Activated CD8-positive, alpha-beta T cell treated with anti-CD3 and anti-CD28 coated beads for 36 hours (primary cell): ENCODE results near the gene EZR. TPM values are rescaled to one million over a fixed set of nuclear protein-coding genes. Genes with fewer than 3 reads are reported as not detected.

Source experiments
- ATAC-seq: fragments of 200-7000 bp; cut with Tn5 transposase; one replicate; pipeline ENCODE4 v1.10.0; 2021; ENCODE audit warnings: mild to moderate bottlenecking, moderate library complexity
- CTCF ChIA-PET: fragments of 350-600 bp; sonication (Branson Sonifier 250); formaldehyde crosslinking; loops from one replicate; lab custom pipeline; 2021; ENCODE audit warnings: antibody characterized with exemption; lab: Charles Lee
- POLR2A ChIA-PET: fragments of 350-600 bp; sonication (Branson Sonifier 250); formaldehyde crosslinking; loops from one replicate; lab custom pipeline; 2021; ENCODE audit warnings: antibody characterized with exemption; lab: Charles Lee
- DNase-seq: peaks from one replicate; pipeline ENCODE4 v3.0.0-alpha.2; 2020
- H3K27ac Mint-ChIP-seq: one replicate; pipeline ENCODE4 v1.8.0; 2021; ENCODE audit warnings: mild to moderate bottlenecking, mixed read lengths
- H3K27me3 Mint-ChIP-seq: one replicate; pipeline ENCODE4 v1.8.0; 2021; ENCODE audit warnings: mixed read lengths
- H3K36me3 Mint-ChIP-seq: one replicate; pipeline ENCODE4 v1.8.0; 2021; ENCODE audit warnings: low read depth, mixed read lengths
- H3K4me1 Mint-ChIP-seq: one replicate; pipeline ENCODE4 v1.8.0; 2021; ENCODE audit warnings: low read depth, mixed read lengths
- H3K4me3 Mint-ChIP-seq: one replicate; pipeline ENCODE4 v1.8.0; 2021; ENCODE audit warnings: mild to moderate bottlenecking, moderate library complexity, mixed read lengths
- H3K9me3 Mint-ChIP-seq: one replicate; pipeline ENCODE4 v1.8.0; 2021; ENCODE audit warnings: mixed read lengths
- CTCF ChIP-seq: fragments of 200-600 bp; IDR thresholded peaks from one replicate; pipeline ENCODE4 v1.8.0; 2022; ENCODE audit warnings: antibody characterized with exemption, mild to moderate bottlenecking
- intact Hi-C: fragments of 100-400 bp; cut with micrococcal nuclease; formaldehyde crosslinking; loops from one replicate; pipeline ENCODE4 v1.10.0; 2022
- microRNA-seq: library from miRNA; unstranded; fragments of <30 nt; microRNA quantifications from one replicate; pipeline ENCODE4 v1.2.0, GENCODE V29; 2022; ENCODE audit warnings: borderline microRNAs expressed, borderline replicate concordance
- total RNA-seq, 2 experiments: library from RNA; stranded (reverse); gene quantifications; one replicate each; pipeline ENCODE4 v1.2.3, GENCODE V29; 2021

EZR gene
- total RNA-seq, 2 experiments from 2014 or later, result 199 to 206 TPM

DNA sequence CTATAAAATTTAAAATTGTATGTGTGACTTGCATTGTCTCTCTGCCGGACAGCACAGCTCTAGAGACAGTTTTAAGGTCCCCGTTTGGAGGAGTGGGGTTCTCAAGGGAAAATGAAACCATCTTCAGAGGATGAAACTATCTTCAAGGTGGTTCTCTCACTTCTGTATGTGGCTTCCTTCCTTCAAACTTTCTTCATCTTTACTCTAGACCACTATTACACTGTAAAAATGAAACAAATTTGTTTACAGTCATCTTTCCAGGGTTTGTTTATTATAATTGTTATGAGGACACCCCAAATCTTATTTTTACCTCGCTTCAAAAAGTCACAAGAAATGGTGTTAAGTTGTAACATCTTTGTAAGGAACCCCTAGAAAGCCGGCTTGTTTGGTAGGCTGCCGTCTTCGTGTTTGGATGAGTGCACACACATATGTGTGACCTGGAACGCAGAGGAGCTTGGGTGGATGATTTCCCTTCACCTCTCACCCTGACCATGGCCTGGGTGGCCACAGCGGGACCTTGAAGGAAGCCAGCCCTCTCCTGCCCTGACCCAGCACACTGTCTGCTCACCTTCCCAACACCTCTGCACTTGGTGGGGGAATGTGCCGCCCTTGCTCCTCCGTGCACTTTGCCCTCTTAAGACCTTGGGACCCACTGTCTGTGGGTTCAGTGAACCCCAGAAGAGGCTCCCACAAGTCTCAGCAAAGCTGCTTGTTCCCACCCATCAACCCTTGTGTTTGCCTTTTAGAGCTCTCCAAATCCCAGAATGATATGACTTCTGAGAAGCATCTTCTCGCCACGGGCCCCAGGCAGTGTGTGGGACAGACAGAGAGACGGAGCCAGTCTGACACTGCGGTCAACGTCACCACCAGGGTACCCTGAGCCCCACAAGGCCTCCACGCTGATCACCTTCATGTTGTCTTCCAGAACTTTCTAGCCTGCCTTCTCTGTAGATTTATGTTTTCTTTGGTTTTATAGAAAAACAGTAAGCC lies 101.5 kb downstream of the EZR start:
- Mint-ChIP-seq H3K4me1 (peaks cover 60% of the 10 kb centered on the region), H3K9me3 (no peaks in the 10 kb centered on the region), H3K4me3 (peak overlapping the region; percentile 13), H3K36me3 (peaks cover 75% of the 10 kb centered on the region), H3K27me3 (no peaks in the 10 kb centered on the region), H3K27ac (peak overlapping the region; percentile 43)
- TF ChIP-seq CTCF, result no peak
- peak; percentile 23 for ATAC-seq
- intact Hi-C loops, result loop anchor here (5.0 kb wide), 1 partner anchor 100 kb away; the partner anchor contains the start of gene EZR
- ChIA-PET POLR2A (interaction anchor here (0.6 to 2.4 kb wide), 4 partner anchors 10 to 158 kb away, joined by 3 to 12 read pairs (median 3); no protein-coding TSS in a partner anchor), CTCF (interaction anchor here (1.1 to 2.1 kb wide), 7 partner anchors 13 to 497 kb away, joined by 3 to 7 read pairs (median 3); no protein-coding TSS in a partner anchor)
- DNase-seq, result no peak

Small RNA genes lying within 50 kb of the gene (microRNA-seq; reads per million reads assigned to microRNA genes)
- gene MIR3918, result not detected

Other genes with a start within 250 kb of the EZR start
- 10 to 100 TPM; 94.3 to 98.3 TPM for gene DYNLT1, start 174.6 kb downstream of the EZR start, total RNA-seq
- gene SYTL3, start 169.3 kb downstream of the EZR start, total RNA-seq, result 100 to 1,000 TPM; 151 to 163 TPM
- gene RSPH3, start 180.8 kb upstream of the EZR start, total RNA-seq, result 1 to 10 TPM; 4.2 TPM
- gene TAGAP, start 225.6 kb upstream of the EZR start, total RNA-seq, result 100 to 1,000 TPM; 112 to 113 TPM